ENCODE data around the gene TMEM131L.

Gene TMEM131L

DNA sequence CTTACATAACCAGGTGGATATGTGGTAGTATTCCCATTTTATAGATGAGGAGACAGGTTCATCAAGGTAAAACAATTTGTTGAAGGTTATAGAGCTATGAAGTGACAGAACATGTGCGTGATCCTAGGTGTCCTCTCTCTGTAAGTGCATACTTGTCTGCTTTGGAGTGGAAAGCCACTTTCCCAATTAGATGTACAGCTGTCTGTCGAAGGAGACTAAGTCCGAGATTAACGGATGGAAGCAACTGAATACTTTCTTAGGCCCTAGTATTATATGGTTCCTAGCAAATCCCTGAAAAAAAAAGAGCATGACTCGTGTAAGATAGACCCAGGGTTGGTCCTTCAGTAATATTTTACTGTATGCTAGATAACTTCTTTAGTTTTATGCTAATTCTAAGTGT is 19.7 kb downstream of the TMEM131L start:
- TF ChIP-seq TCF12 (IDR thresholded peaks at IDR 0.05; ENCODE audit: low read depth) (no peak), CEBPB (IDR thresholded peaks at IDR 0.05) (no peak), YY1 (IDR thresholded peaks at IDR 0.05; ENCODE audit: low read depth) (no peak), NFIC (IDR thresholded peaks at IDR 0.05) (no peak), TEAD4 (IDR thresholded peaks at IDR 0.05) (no peak), FOXM1 (IDR thresholded peaks at IDR 0.05; ENCODE audit: borderline replicate concordance, low read depth) (no peak), CREB1 (IDR thresholded peaks at IDR 0.05; ENCODE audit: low read depth) (no peak), EP300 (IDR thresholded peaks at IDR 0.05; ENCODE audit: borderline replicate concordance) (no peak), REST (IDR thresholded peaks at IDR 0.05; ENCODE audit: low read depth) (no peak), TAF1 (IDR thresholded peaks at IDR 0.05; ENCODE audit: low read depth) (no peak), ZBTB7A (IDR thresholded peaks at IDR 0.05; ENCODE audit: low read depth) (no peak), RAD21 (IDR thresholded peaks at IDR 0.05; ENCODE audit: low read depth) (no peak), EGR1 (IDR thresholded peaks at IDR 0.05) (no peak), MAX (IDR thresholded peaks at IDR 0.05) (no peak)
- TF ChIP-seq, protein P1, sequence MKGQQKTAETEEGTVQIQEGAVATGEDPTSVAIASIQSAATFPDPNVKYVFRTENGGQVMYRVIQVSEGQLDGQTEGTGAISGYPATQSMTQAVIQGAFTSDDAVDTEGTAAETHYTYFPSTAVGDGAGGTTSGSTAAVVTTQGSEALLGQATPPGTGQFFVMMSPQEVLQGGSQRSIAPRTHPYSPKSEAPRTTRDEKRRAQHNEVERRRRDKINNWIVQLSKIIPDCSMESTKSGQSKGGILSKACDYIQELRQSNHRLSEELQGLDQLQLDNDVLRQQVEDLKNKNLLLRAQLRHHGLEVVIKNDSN (IDR thresholded peaks at IDR 0.05): no peak

- TF ChIP-seq ZBTB7A (IDR thresholded peaks at IDR 0.05; ENCODE audit: low read depth) (no peak), EP300 (IDR thresholded peaks at IDR 0.05; ENCODE audit: borderline replicate concordance) (no peak), REST (IDR thresholded peaks at IDR 0.05; ENCODE audit: low read depth) (peak; percentile 30; the same call in 1 of the 2 replicates), CEBPB (IDR thresholded peaks at IDR 0.05) (0 out of 2 replicates have a peak, but pooled peaks have one; percentile 10), NFIC (IDR thresholded peaks at IDR 0.05) (no peak), FOXM1 (IDR thresholded peaks at IDR 0.05; ENCODE audit: borderline replicate concordance, low read depth) (0 out of 2 replicates have a peak, but pooled peaks have one; percentile 28), TEAD4 (IDR thresholded peaks at IDR 0.05) (peak; percentile 72), EGR1 (IDR thresholded peaks at IDR 0.05) (peak; percentile 78), YY1 (IDR thresholded peaks at IDR 0.05; ENCODE audit: low read depth) (no peak), TCF12 (IDR thresholded peaks at IDR 0.05; ENCODE audit: low read depth) (no peak; the same call in 1 of the 2 replicates), TAF1 (IDR thresholded peaks at IDR 0.05; ENCODE audit: low read depth) (no peak), RAD21 (IDR thresholded peaks at IDR 0.05; ENCODE audit: low read depth) (no peak), MAX (IDR thresholded peaks at IDR 0.05) (peak; percentile 52; the same call in 1 of the 2 replicates), CREB1 (IDR thresholded peaks at IDR 0.05; ENCODE audit: low read depth) (no peak)
- TF ChIP-seq, protein P1 (IDR thresholded peaks at IDR 0.05): peak; percentile 89
Measured at GRCh38 chr4:153486281-153487151, 20.4 kb downstream of the TMEM131L start.

- TF ChIP-seq RAD21 (IDR thresholded peaks at IDR 0.05; ENCODE audit: low read depth): no peak
Measured at GRCh38 chr4:153488006-153488891, 22.1 kb downstream of the TMEM131L start.

DNA sequence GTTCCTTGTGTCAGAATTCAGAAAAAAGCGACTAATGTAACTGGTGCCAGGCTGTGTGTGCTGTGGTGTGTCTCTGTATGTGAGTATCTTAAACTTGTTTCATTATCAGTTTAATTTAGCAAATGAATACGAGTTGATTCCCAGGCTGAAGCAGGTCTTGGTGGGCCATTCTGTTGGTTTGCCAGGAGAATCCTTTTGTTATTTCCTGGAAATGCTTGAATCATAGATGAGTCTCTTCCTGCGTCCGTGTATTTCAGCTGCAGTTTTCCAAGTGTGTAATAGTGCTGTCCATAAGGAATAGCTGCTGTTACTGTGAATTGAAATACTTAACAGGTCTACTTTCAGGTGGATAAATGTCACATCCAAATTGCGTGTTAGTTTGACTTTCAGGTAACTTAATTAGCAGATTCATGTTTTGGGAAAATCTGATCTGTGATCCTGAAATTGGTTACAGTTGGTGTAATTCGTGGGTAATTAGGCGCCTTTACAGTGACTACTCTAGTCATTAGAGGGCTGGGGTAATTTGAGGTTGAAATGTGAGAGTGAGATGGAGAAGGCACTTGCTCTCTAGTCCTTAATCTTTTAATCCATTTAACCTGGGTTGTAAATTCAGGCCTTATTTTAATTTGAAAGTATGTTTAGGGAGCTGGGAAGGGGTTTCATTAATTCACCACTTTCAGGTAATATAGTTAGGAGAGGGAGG is 23.8 kb downstream of the TMEM131L start:
- no peak for TF ChIP-seq FOXM1 (IDR thresholded peaks at IDR 0.05; ENCODE audit: borderline replicate concordance, low read depth)
- TF ChIP-seq REST (IDR thresholded peaks at IDR 0.05; ENCODE audit: low read depth): no peak
- TF ChIP-seq TAF1 (IDR thresholded peaks at IDR 0.05; ENCODE audit: low read depth): no peak
- no peak for TF ChIP-seq RAD21 (IDR thresholded peaks at IDR 0.05; ENCODE audit: low read depth)
- TF ChIP-seq TCF12 (IDR thresholded peaks at IDR 0.05; ENCODE audit: low read depth): no peak
- TF ChIP-seq CEBPB (IDR thresholded peaks at IDR 0.05): no peak

Data from Ishikawa (cell line).